ENCODE data around the gene SWT1.

DNA sequence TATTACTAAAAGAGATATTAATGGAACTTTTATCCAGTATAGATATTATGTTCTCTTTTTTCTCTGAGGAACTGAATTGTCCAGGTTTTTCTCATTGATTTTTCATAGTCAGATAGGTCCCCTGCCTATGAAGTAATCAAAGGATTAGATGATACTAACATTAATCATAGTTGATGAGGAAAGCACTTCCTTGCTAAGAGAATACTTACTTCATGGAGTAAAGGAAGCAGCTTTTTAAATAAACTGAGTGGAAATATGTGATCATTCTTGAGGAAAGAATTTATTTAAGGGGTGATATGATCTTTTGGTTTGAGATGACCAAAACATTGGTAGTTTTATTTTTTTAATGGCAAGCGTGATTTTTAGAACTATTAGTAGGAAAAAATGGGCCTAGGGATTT is 58.9 kb downstream of the SWT1 start:
- TF ChIP-seq, protein P1, sequence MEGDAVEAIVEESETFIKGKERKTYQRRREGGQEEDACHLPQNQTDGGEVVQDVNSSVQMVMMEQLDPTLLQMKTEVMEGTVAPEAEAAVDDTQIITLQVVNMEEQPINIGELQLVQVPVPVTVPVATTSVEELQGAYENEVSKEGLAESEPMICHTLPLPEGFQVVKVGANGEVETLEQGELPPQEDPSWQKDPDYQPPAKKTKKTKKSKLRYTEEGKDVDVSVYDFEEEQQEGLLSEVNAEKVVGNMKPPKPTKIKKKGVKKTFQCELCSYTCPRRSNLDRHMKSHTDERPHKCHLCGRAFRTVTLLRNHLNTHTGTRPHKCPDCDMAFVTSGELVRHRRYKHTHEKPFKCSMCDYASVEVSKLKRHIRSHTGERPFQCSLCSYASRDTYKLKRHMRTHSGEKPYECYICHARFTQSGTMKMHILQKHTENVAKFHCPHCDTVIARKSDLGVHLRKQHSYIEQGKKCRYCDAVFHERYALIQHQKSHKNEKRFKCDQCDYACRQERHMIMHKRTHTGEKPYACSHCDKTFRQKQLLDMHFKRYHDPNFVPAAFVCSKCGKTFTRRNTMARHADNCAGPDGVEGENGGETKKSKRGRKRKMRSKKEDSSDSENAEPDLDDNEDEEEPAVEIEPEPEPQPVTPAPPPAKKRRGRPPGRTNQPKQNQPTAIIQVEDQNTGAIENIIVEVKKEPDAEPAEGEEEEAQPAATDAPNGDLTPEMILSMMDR (IDR thresholded peaks at IDR 0.05) = no peak
- no peak for TF ChIP-seq POLR2AphosphoS5 (IDR thresholded peaks at IDR 0.05)
- TF ChIP-seq POLR2A (IDR thresholded peaks at IDR 0.05) = no peak
- TF ChIP-seq EP300 (IDR thresholded peaks at IDR 0.05) = no peak

All from gastroesophageal sphincter (tissue), 3 donors.